Lower leg skin (tissue), 3 donors: Measurements from ENCODE around the gene IL7R.
"Not testable (repeated sequence)": the region's sequence is repeated elsewhere in the genome, so short reads cannot be mapped to it uniquely, and the experiment has no call there.

Experiments
- CTCF ChIP-seq, 3 donors: fragments of 450-650 bp; IDR thresholded peaks; one replicate each; pipeline ENCODE4 v1.5.1; 2016; ENCODE audit warnings: antibody characterized with exemption in 3 of 3, mild to moderate bottlenecking in 3 of 3, moderate library complexity in 2 of 3
- POLR2A ChIP-seq, 2 donors: fragments of 450-650 bp; IDR thresholded peaks; one replicate each; pipeline ENCODE4 v1.6.1; 2016 to 2017; ENCODE audit warnings: antibody characterized with exemption in 2 of 2, mild to moderate bottlenecking in 1 of 2, moderate library complexity in 1 of 2

- not testable (repeated sequence) for TF ChIP-seq CTCF, POLR2A (IDR thresholded peaks at IDR 0.05)
Observed at GRCh38 chr5:35845508-35845907, 11.2 kb upstream of the IL7R start.
